ENCODE results near the gene DSG1.
"Not testable (repeated sequence)": the region's sequence is repeated elsewhere in the genome, so short reads cannot be mapped to it uniquely, and the experiment has no call there.

The DSG1 gene

GRCh38 chr18:31343454-31343853 is 25.5 kb downstream of the DSG1 start:
- no peak for DNase-seq (ENCODE audit: low read depth)

- DNase-seq (ENCODE audit: low read depth) = not testable (repeated sequence)
Observed at GRCh38 chr18:31353336-31353735, 35.4 kb downstream of the DSG1 start.

DNA sequence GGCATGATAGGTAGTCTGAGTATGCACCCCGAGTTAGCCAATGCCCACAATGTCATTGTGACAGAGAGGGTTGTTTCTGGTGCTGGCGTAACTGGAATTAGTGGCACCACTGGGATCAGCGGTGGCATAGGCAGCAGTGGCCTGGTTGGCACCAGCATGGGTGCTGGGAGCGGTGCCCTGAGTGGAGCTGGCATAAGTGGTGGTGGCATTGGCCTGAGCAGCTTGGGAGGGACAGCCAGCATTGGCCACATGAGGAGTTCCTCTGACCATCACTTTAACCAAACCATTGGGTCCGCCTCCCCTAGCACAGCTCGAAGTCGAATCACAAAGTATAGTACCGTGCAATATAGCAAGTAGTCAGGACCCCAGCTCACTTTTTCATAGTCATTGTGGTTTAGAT is 37.0 kb downstream of the DSG1 start:
- no peak for DNase-seq (ENCODE audit: low read depth)

- DNase-seq (ENCODE audit: low read depth) = no peak
Observed at GRCh38 chr18:31356025-31356424, 38.1 kb downstream of the DSG1 start.

GRCh38 chr18:31364190-31364589 is 46.2 kb downstream of the DSG1 start:
- no peak for DNase-seq (ENCODE audit: low read depth)

DNA sequence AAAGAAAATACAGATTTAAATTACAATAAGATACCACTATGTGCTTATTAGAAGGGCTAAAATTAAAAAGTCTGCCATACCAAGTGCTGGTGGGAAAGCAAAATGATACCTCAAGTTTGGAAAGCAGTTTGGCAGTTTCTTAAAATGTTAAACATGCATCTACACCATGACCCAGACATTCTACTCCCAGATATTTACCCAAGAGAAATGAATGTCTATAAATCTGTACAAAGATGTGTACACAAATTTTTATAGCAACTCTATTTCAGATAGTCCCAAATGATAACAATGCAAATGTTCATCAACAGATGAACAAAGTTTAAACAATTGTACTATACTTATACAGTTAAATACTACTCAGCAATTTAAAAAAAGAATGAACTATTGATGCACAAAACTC is 51.5 kb downstream of the DSG1 start:
- DNase-seq (ENCODE audit: low read depth) = no peak

- no peak for DNase-seq (ENCODE audit: low read depth)
Observed at GRCh38 chr18:31371989-31372388, 54.0 kb downstream of the DSG1 start.

- no peak for DNase-seq (ENCODE audit: low read depth)
Observed at GRCh38 chr18:31373641-31374040, 55.7 kb downstream of the DSG1 start.

DNA sequence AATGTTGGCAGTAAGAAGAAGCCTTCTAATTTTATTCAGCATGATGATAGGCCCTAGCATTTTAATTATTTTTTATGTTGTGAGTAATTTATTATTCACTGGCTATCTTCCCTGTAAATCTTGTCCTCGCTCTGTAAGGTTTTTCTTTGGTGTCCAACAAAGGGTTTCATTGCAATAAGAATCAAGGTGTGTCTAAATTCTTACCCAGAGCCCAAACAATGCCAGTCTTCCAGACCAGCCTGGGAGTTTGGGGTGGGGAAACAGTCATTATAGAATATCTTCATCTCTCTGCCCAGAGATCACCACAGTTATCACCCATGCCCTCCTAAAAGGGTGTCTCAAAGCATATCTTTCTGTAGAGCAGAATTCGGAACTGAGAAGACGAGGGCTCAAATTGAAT is 58.5 kb downstream of the DSG1 start, which contains the start of gene DSG4:
Gene DSG4 (plus strand): TSS at position 301 of the 400 bp plus-strand sequence. CDS start 135 bp downstream, outside the sequence.
- no peak for DNase-seq (ENCODE audit: low read depth)

- no peak for DNase-seq (ENCODE audit: low read depth)
Observed at GRCh38 chr18:31380912-31381311, 63.0 kb downstream of the DSG1 start.

GRCh38 chr18:31382107-31382506 is 64.1 kb downstream of the DSG1 start:
- DNase-seq (ENCODE audit: low read depth) = no peak

DNA sequence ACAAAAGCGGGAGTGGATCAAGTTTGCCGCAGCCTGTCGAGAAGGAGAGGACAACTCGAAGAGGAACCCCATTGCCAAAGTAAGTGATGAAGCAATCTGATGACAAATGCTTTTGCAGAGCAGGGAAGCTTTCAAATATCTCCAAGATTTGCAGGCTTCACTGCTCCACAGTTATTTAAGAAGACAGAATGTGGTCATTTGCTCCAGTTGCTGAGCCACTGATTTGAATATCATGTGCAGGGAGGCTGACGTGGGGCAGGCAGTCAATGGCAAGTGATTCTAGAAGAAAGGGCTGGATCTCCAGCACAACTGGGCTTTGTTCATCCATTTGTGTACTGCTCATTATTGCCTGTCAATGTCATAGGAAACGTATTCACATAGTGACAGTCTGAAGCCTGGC is 68.8 kb downstream of the DSG1 start:
- DNase-seq (ENCODE audit: low read depth) = peak; percentile 67

GRCh38 chr18:31393286-31393685 is 75.3 kb downstream of the DSG1 start:
- DNase-seq (ENCODE audit: low read depth) = no peak

DNA sequence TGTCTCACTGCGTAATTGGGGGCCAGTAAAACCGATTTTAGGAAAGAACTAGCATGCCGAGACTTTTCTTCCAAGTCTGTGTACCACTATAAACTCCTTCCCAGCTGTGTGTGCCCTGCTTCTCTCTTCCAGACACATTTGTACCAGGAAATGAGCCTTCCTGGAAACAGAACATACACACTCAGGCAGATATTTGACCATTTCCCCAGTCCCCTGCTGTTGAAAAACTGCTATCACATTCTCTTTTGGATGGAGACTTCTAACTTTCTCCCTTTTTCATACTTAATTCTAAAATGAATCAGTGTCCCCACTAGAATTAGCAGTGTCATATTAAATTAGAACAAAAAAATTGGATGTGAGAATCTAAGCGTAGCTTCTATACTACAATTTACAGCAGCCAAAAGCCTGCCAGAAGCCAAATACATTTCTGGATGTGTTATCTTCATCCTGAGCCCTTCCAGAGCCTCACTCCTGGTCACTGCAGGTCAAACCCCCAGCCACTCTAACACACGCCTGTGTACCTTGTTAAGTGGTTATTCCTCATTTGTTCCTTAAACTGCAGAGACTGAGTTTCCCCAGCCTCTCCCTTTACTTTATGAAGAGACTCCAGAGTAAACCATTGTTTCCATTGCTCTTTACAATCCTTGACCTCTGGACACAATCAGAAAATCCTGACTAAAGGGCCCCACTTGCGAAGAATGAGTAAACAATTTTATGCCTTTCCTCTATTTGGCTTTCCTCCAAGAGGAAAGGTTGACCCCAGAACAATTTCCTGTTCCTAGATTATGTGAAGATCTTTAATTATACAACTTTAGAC is 79.0 kb downstream of the DSG1 start:
- peak; percentile 40 for DNase-seq (ENCODE audit: low read depth)

DNA sequence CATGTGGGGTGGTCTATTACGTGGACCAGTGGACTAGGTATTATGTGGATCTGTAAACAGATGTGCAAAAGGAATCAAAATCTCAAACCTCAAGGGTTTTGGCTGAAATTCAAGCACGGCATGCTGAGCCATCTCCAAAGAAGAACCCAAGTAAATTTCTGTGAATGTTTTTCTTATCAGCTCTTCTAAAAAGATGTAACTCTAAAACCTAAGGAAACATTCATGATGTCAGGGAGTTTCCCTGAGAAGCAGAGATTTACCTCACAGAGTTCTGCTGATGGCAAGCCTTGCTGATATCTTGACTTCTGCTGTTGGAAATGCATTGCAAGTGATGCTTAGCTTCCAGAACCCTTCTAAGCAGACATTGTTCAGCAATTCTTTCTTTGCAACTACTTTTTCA is 80.2 kb downstream of the DSG1 start:
- DNase-seq (ENCODE audit: low read depth) = peak; percentile 90

DNA sequence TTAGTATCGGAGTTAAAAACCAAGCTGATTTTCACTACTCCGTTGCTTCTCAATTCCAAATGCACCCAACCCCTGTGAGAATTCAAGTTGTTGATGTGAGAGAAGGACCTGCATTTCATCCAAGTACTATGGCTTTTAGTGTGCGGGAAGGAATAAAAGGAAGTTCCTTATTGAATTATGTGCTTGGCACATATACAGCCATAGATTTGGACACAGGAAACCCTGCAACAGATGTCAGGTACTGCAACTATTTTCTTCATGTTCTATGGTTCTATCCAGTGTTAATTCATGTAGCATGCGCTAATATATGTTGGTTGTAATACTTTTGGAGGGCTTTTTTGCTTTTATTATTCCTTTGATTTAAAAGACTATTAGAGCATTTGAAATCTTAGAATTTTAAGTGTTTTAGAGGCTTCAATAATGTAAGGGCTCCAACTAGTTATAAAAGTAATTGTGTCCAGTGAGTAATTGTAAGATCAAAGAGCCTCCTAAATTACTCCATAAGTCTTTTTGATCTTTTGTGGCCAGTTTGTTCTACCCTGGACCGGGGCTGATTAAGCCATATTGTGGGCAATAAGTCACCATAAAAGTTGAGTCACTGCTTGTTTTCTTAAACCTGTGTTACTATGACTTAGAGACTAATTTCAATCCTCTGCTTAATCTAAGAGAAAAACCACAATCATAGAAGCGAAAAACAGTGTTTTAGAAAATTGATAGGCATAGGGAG is 81.5 kb downstream of the DSG1 start:
- peak; percentile 91 for DNase-seq (ENCODE audit: low read depth)

DNA sequence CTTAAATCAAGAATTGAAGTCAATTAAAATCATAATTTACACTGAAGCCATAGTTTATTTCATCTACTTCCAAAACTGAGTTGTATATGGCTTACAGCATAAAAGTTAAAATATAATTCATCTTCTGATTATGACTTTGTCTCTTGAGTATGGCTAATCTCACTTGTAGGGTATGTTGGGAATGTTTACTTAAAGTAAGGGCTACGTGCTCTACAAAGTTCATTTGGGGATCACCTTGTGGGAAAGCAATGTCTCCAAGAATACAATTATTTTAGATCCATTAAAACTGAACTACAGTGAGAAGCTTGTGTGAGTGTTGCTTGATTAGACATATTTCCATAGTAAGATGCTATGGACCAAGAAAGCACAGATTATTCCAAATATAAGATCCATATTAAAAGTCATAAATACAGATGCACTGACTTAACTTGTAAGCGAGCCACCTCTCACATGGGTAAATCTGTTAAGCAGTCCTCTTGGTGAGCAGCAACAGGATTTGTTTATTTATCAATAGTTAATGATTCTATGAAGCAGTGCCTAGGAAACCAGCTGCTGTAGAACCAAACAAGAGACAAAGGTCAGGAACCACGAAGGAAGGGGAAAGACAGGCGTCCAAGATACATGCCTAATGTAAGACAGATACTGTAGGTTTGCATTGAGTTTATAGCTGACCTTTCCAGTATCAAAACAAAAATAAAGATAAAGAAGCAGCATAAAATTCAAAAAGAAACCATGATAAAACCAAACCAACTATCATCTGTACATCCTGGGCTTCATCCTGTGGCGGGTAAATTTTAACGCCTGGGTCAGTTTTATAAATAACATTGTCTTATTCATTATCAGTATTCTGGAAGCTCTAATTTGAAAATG is 83.4 kb downstream of the DSG1 start:
- DNase-seq (ENCODE audit: low read depth) = no peak

DNA sequence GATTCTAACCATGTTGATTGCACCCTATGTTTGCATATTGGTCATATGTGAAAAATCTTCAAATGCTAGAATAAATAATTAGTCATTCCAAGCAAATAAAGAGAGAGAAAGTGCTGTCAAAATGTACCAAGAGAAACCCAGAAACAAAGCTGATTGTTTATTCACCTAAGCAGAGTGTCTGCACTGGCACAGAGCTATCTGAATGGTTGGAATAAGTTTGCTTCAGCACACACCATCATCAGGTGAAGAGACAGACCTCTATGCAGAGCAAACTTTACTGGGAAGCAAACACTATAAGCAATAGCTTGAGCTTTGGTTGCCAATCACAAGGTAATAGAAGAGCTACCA is 84.0 kb downstream of the DSG1 start:
- no peak for DNase-seq (ENCODE audit: low read depth)

- no peak for DNase-seq (ENCODE audit: low read depth)
Observed at GRCh38 chr18:31403409-31403808, 85.4 kb downstream of the DSG1 start.
